ACC112 (cell line): ENCODE results near the gene ZC3H15.

Experiments
- H2AFZ ChIP-seq: fragments of 200-600 bp; sonication (generic); one replicate; pipeline ENCODE4 v1.6.0; 2017; ENCODE audit warnings: antibody characterized with exemption, low read length; ENCODE audit not compliant: unreplicated experiment
- H3K27ac ChIP-seq: fragments of 200-600 bp; sonication (generic); 2 replicates; pipeline ENCODE4 v1.5.1; 2014; ENCODE audit warnings: low read depth, mild to moderate bottlenecking, antibody characterized with exemption, low read length, moderate library complexity
- H3K27me3 ChIP-seq: fragments of 200-600 bp; sonication (generic); 2 replicates; pipeline ENCODE4 v1.6.1; 2014; ENCODE audit warnings: mild to moderate bottlenecking, antibody characterized with exemption, low read length, moderate library complexity, mixed read lengths; ENCODE audit not compliant: insufficient read depth
- H3K36me3 ChIP-seq: fragments of 200-600 bp; sonication (generic); 2 replicates; pipeline ENCODE4 v1.6.1; 2016; ENCODE audit warnings: mild to moderate bottlenecking, antibody characterized with exemption, low read length, moderate library complexity, mixed read lengths; ENCODE audit not compliant: insufficient read depth
- H3K4me1 ChIP-seq: fragments of 200-600 bp; sonication (generic); one replicate; pipeline ENCODE4 v1.6.1; 2016; ENCODE audit warnings: low read length, mixed read lengths; ENCODE audit not compliant: insufficient read depth, unreplicated experiment, control insufficient read depth
- H3K4me3 ChIP-seq: fragments of 200-600 bp; sonication (generic); 2 replicates; pipeline ENCODE4 v1.5.1; 2014; ENCODE audit warnings: mild to moderate bottlenecking, low read depth, low read length
- H3K79me2 ChIP-seq: fragments of 200-600 bp; sonication (generic); one replicate; pipeline ENCODE4 v1.6.0; 2016; ENCODE audit warnings: low read length; ENCODE audit not compliant: control insufficient read depth, unreplicated experiment, insufficient read depth

Gene ZC3H15

GRCh38 chr2:186540941-186541340 lies 54.9 kb downstream of the ZC3H15 start:
- Histone ChIP-seq H3K27me3 (no peaks in the 10 kb centered on the region), H3K36me3 (no peaks in the 10 kb centered on the region), H3K27ac (no peak overlapping the region), H2AFZ (peak overlapping the region; percentile 69), H3K79me2 (no peaks in the 10 kb centered on the region), H3K4me3 (no peak overlapping the region), H3K4me1 (peaks cover 44% of the 10 kb centered on the region)

- no peak overlapping the region for H3K4me3 ChIP-seq
- H3K27ac ChIP-seq, result no peak overlapping the region
- H3K79me2 ChIP-seq, result no peaks in the 10 kb centered on the region
- H3K4me1 ChIP-seq, result peaks cover 55% of the 10 kb centered on the region
- H3K27me3 ChIP-seq, result no peaks in the 10 kb centered on the region
- no peaks in the 10 kb centered on the region for H3K36me3 ChIP-seq
- H2AFZ ChIP-seq, result no peak overlapping the region
Observed at GRCh38 chr2:186542002-186542401, 55.9 kb downstream of the ZC3H15 start.

GRCh38 chr2:186543561-186544131 lies 57.6 kb downstream of the ZC3H15 start:
- H2AFZ ChIP-seq, result peak overlapping the region; percentile 55
- peak overlapping the region; percentile 50 for H3K4me3 ChIP-seq
- H3K27ac ChIP-seq, result peak overlapping the region; percentile 98

GRCh38 chr2:186544255-186544675 lies 58.2 kb downstream of the ZC3H15 start:
- H3K27ac ChIP-seq, result peak overlapping the region; percentile 98
- no peaks in the 10 kb centered on the region for H3K36me3 ChIP-seq
- H3K27me3 ChIP-seq, result no peaks in the 10 kb centered on the region
- no peaks in the 10 kb centered on the region for H3K79me2 ChIP-seq
- H2AFZ ChIP-seq, result peak overlapping the region; percentile 55
- peaks cover 57% of the 10 kb centered on the region for H3K4me1 ChIP-seq
- H3K4me3 ChIP-seq, result peak overlapping the region; percentile 50

More at GRCh38 chr2:186543561-186544131, 57.6 kb downstream of the ZC3H15 start:
- no peaks in the 10 kb centered on the region for H3K79me2 ChIP-seq
- H3K27me3 ChIP-seq, result no peaks in the 10 kb centered on the region
- H3K4me1 ChIP-seq, result peaks cover 57% of the 10 kb centered on the region
- no peaks in the 10 kb centered on the region for H3K36me3 ChIP-seq

- no peak overlapping the region for H3K4me3 ChIP-seq
- H3K27me3 ChIP-seq, result no peaks in the 10 kb centered on the region
- H3K27ac ChIP-seq, result peak overlapping the region; percentile 5
- no peaks in the 10 kb centered on the region for H3K79me2 ChIP-seq
- H2AFZ ChIP-seq, result no peak overlapping the region
- H3K4me1 ChIP-seq, result peaks cover 51% of the 10 kb centered on the region
- H3K36me3 ChIP-seq, result no peaks in the 10 kb centered on the region
Observed at GRCh38 chr2:186546846-186547245, 60.8 kb downstream of the ZC3H15 start.

- H3K79me2 ChIP-seq, result no peaks in the 10 kb centered on the region
- no peaks in the 10 kb centered on the region for H3K27me3 ChIP-seq
- no peaks in the 10 kb centered on the region for H3K36me3 ChIP-seq
- peaks cover 38% of the 10 kb centered on the region for H3K4me1 ChIP-seq
- peak overlapping the region; percentile 60 for H3K4me3 ChIP-seq
- H3K27ac ChIP-seq, result peak overlapping the region; percentile 42; the same call in 1 of the 2 replicates
- H2AFZ ChIP-seq, result no peak overlapping the region
Observed at GRCh38 chr2:186551323-186552050, 65.4 kb downstream of the ZC3H15 start.

GRCh38 chr2:186554429-186554828 lies 68.4 kb downstream of the ZC3H15 start:
- Histone ChIP-seq H3K4me1 (peaks cover 30% of the 10 kb centered on the region), H3K27ac (no peak overlapping the region), H2AFZ (no peak overlapping the region), H3K4me3 (no peak overlapping the region), H3K36me3 (no peaks in the 10 kb centered on the region), H3K79me2 (no peaks in the 10 kb centered on the region), H3K27me3 (no peaks in the 10 kb centered on the region)

GRCh38 chr2:186554850-186555671 lies 69.0 kb downstream of the ZC3H15 start:
- H3K79me2 ChIP-seq, result no peaks in the 10 kb centered on the region

GRCh38 chr2:186558512-186559276 lies 72.6 kb downstream of the ZC3H15 start:
- no peaks in the 10 kb centered on the region for H3K27me3 ChIP-seq
- no peaks in the 10 kb centered on the region for H3K36me3 ChIP-seq
- H3K4me3 ChIP-seq, result no peak overlapping the region

More at GRCh38 chr2:186554850-186555671, 69.0 kb downstream of the ZC3H15 start:
- Histone ChIP-seq H3K27me3 (no peaks in the 10 kb centered on the region), H3K27ac (no peak overlapping the region), H3K36me3 (no peaks in the 10 kb centered on the region), H2AFZ (peak overlapping the region; percentile 42), H3K4me1 (peaks cover 30% of the 10 kb centered on the region), H3K4me3 (no peak overlapping the region)

More at GRCh38 chr2:186558512-186559276, 72.6 kb downstream of the ZC3H15 start:
- no peaks in the 10 kb centered on the region for H3K79me2 ChIP-seq
- no peak overlapping the region for H3K27ac ChIP-seq
- no peak overlapping the region for H2AFZ ChIP-seq
- peaks cover 17% of the 10 kb centered on the region for H3K4me1 ChIP-seq
